ENCODE results near the gene CD99L2. TPM values are rescaled to one million over a fixed set of nuclear protein-coding genes. Genes with fewer than 3 reads are reported as not detected.

Gene CD99L2
- total RNA-seq, 2 donors from 2014 or later, result 66.0 to 72.0 TPM

DNA sequence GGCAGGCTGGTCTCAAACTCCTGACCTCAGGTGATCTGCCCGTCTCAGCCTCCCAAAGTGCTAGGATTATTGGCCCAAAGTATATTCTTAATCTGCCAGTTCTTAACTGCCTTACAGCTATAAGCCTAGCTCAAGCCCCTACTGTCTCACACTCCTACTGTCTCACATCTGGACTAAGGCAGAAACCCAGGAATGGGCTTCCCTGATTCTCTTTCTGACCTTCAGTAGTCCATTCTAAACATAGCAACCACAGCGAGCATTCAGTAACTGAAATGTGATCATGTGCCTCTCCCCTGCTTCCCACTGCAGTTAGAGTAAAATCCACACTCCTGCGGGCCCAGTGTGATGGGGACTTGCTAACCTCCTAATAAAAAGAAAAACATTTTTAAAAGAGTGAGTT, 146.3 kb downstream of the CD99L2 start:
- H3K4me1 ChIP-seq, result no peaks in the 10 kb centered on the region
- no peak overlapping the region for H3K4me3 ChIP-seq
- no peak overlapping the region for H3K27ac ChIP-seq
- DNase-seq (ENCODE audit: low spot score), result no peak
- H3K9me3 ChIP-seq, result no peaks in the 10 kb centered on the region
- no peaks in the 10 kb centered on the region for H3K27me3 ChIP-seq
- H3K36me3 ChIP-seq, result no peaks in the 10 kb centered on the region
- TF ChIP-seq CTCF (IDR thresholded peaks at IDR 0.05), result no peak

DNA sequence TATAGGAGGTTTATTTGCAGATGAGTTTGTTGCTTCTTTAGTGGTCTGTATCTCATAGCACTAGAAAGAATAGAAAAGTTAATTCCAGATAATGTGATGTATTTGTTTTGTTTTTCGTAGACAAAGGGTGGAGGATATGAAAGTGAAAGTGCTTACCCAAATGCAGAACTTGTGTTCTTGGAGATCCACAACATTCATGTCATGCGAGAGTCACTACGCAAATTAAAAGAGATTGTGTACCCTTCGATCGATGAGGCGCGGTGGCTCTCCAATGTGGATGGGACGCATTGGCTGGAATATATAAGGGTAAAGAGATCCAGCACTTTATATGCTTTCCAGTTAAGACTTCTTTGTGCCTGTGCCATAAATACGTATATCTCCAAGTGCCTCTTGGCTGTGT, 162.0 kb downstream of the CD99L2 start:
- Histone ChIP-seq H3K36me3 (peaks cover 33% of the 10 kb centered on the region), H3K27ac (no peak overlapping the region)

GRCh38 chrX:150731795-150732194, 166.7 kb downstream of the CD99L2 start:
- no peak overlapping the region for H3K4me3 ChIP-seq
- H3K4me1 ChIP-seq, result no peaks in the 10 kb centered on the region
- TF ChIP-seq CTCF (IDR thresholded peaks at IDR 0.05), result no peak
- no peaks in the 10 kb centered on the region for H3K27me3 ChIP-seq
- no peak for DNase-seq (ENCODE audit: low spot score)
- no peak overlapping the region for H3K27ac ChIP-seq
- peaks cover 28% of the 10 kb centered on the region for H3K36me3 ChIP-seq
- H3K9me3 ChIP-seq, result no peaks in the 10 kb centered on the region

More for the DNA sequence above, 162.0 kb downstream of the CD99L2 start:
- Histone ChIP-seq H3K27me3 (no peaks in the 10 kb centered on the region), H3K4me1 (no peaks in the 10 kb centered on the region), H3K9me3 (no peaks in the 10 kb centered on the region), H3K4me3 (no peak overlapping the region)
- DNase-seq (ENCODE audit: low spot score), result no peak
- no peak for TF ChIP-seq CTCF (IDR thresholded peaks at IDR 0.05)

DNA sequence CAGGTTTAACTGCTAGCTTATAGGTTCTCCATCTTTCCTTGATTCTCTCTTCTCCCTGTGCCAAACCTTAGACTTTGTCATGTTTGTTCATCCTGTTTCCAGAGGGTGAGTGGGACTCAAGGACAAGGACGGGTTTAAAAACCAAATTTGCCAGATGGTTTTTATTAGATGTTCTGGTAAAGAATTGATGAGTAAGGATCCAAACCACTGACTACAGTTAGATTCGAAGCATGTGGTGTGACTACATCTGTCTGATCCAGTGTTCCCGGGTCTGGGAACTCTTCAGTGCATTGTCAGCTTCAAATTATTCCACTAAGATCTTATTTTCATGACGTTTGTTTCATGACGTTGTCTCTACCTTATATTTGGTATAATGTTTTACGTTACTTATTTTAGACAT, 167.7 kb downstream of the CD99L2 start:
- no peak overlapping the region for H3K27ac ChIP-seq
- H3K36me3 ChIP-seq, result peaks cover 25% of the 10 kb centered on the region
- no peaks in the 10 kb centered on the region for H3K27me3 ChIP-seq
- no peak overlapping the region for H3K4me3 ChIP-seq
- H3K4me1 ChIP-seq, result no peaks in the 10 kb centered on the region
- TF ChIP-seq CTCF (IDR thresholded peaks at IDR 0.05), result no peak
- no peak for DNase-seq (ENCODE audit: low spot score)
- H3K9me3 ChIP-seq, result no peaks in the 10 kb centered on the region

GRCh38 chrX:150729956-150730355, 168.5 kb downstream of the CD99L2 start:
- no peak for TF ChIP-seq CTCF (IDR thresholded peaks at IDR 0.05)
- H3K36me3 ChIP-seq, result peaks cover 20% of the 10 kb centered on the region
- H3K4me3 ChIP-seq, result no peak overlapping the region
- H3K27ac ChIP-seq, result no peak overlapping the region
- no peaks in the 10 kb centered on the region for H3K4me1 ChIP-seq
- no peak for DNase-seq (ENCODE audit: low spot score)
- no peaks in the 10 kb centered on the region for H3K27me3 ChIP-seq
- H3K9me3 ChIP-seq, result peaks cover 0 to 3% of the 10 kb centered on the region in 2 donors

DNA sequence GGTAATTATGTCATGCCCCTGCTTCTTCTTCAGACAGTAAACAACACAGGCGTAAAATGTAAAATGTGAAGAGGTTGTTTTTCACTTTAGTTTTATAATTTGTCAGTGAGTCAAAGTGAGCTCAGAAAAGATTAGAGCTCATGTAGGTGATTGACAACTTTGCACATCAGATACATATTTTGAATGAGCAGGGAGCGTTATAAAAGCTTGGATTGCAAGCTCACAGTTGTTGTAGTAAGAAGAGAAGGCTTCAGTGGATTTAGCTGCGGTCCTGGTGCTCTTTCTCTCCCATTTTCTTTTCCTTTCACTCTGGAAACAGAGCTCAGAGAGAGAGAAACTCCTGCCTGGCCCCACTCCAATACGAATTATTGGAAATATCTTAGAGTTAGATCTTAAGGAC, 178.8 kb downstream of the CD99L2 start:
- no peak overlapping the region for H3K4me3 ChIP-seq
- no peaks in the 10 kb centered on the region for H3K9me3 ChIP-seq
- H3K36me3 ChIP-seq, result no peaks in the 10 kb centered on the region
- H3K27ac ChIP-seq, result no peak overlapping the region
- H3K4me1 ChIP-seq, result no peaks in the 10 kb centered on the region
- no peak for DNase-seq (ENCODE audit: low spot score)
- TF ChIP-seq CTCF (IDR thresholded peaks at IDR 0.05), result no peak
- H3K27me3 ChIP-seq, result no peaks in the 10 kb centered on the region
